Astrocyte (in vitro differentiated cells and primary cell): ENCODE measurements around the gene LIPJ.

Source experiments
- CTCF ChIP-seq: IDR thresholded peaks from 2 replicates; pipeline ENCODE4 v1.5.1; 2011; ENCODE audit warnings: low read depth, mild to moderate bottlenecking, inconsistent platforms, low read length, moderate library complexity; ENCODE audit not compliant: insufficient read depth
- EZH2 ChIP-seq: IDR thresholded peaks from 2 replicates; pipeline ENCODE4 v1.6.1; 2012; ENCODE audit warnings: mild to moderate bottlenecking, low read length, inconsistent platforms; ENCODE audit not compliant: insufficient read depth

- TF ChIP-seq EZH2, result no peak
- no peak for TF ChIP-seq CTCF
These were observed 45.4 kb upstream of the LIPJ start for GRCh38 chr10:88541116-88541626.
